Panc1 (cell line): ENCODE measurements around the gene MRPL38.

Source experiments
- CTCF ChIP-seq: fragments of 450-650 bp; IDR thresholded peaks from 2 replicates; pipeline ENCODE4 v1.5.1; 2017; ENCODE audit warnings: mild to moderate bottlenecking
- POLR2AphosphoS5 ChIP-seq: IDR thresholded peaks from 2 replicates; pipeline ENCODE4 v1.6.1; 2012; ENCODE audit warnings: mild to moderate bottlenecking, low read depth, low read length, moderate library complexity
- REST ChIP-seq, 2 experiments: IDR thresholded peaks; 2 replicates each; pipeline ENCODE4 v1.6.1; 2011 to 2012; ENCODE audit warnings: low read depth in 2 of 2, control low read depth in 1 of 2, low read length in 1 of 2, mild to moderate bottlenecking in 1 of 2, moderate library complexity in 1 of 2; ENCODE audit not compliant: insufficient read depth in 1 of 2
- SIN3A ChIP-seq: IDR thresholded peaks from 2 replicates; pipeline ENCODE4 v1.6.1; 2012; ENCODE audit warnings: low read depth, mild to moderate bottlenecking, low read length, moderate library complexity, borderline replicate concordance; ENCODE audit not compliant: insufficient read depth
- TCF7L2 ChIP-seq: IDR thresholded peaks from 2 replicates; pipeline ENCODE4 v1.6.1; 2011; ENCODE audit warnings: mild to moderate bottlenecking, low read depth, low read length, inconsistent platforms

- TF ChIP-seq SIN3A (no peak), REST (IDR thresholded peaks at IDR 0.05; ENCODE audit: insufficient read depth in 1 of 2, low read depth in 2 of 2, low read length in 1 of 2) (no peak), CTCF (no peak), POLR2AphosphoS5 (no peak), TCF7L2 (no peak)
Measured at GRCh38 chr17:75889454-75889853, 15.2 kb downstream of the MRPL38 start.
